Ammon's horn (tissue), 1 donor: ENCODE measurements around the gene SPAG16.
"Not testable (repeated sequence)": the region's sequence is repeated elsewhere in the genome, so short reads cannot be mapped to it uniquely, and the experiment has no call there.

ENCODE experiments used
- DNase-seq: peaks from one replicate; pipeline ENCODE4 v3.0.0-alpha.2; 2016; ENCODE audit warnings: low spot score

The SPAG16 gene

GRCh38 chr2:213703406-213704098 is 419.3 kb downstream of the SPAG16 start:
- DNase-seq, result peak; percentile 3

- DNase-seq, result no peak
Observed at GRCh38 chr2:213710164-213710563, 425.9 kb downstream of the SPAG16 start.

GRCh38 chr2:213718411-213718810 is 434.1 kb downstream of the SPAG16 start:
- DNase-seq, result not testable (repeated sequence)

- no peak for DNase-seq
Observed at GRCh38 chr2:213722565-213722964, 438.3 kb downstream of the SPAG16 start.

DNA sequence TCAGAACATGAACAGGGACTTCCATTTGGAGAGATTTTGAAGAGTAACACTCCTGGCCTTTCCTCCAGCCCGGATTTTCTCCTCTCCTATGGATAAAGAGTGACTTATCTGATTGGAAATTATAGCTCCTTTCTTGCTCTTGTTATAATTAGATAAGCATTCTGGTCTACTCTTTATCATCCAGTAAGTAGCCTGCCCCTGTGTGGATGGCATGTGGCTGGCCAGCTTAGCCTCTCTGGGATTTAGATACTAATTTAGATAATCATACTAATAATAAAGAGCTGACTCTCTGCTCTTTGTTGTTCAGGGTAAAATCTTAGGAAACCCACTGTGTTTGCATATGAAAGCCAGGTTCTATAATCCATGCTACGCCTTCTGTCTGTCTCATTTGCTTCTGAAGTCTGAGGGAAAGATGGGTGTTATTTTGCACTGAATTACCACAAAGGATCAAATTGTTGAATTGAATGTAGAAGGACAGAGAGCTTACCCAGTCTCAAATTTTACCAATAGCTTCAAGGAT is 438.8 kb downstream of the SPAG16 start:
- no peak for DNase-seq

DNA sequence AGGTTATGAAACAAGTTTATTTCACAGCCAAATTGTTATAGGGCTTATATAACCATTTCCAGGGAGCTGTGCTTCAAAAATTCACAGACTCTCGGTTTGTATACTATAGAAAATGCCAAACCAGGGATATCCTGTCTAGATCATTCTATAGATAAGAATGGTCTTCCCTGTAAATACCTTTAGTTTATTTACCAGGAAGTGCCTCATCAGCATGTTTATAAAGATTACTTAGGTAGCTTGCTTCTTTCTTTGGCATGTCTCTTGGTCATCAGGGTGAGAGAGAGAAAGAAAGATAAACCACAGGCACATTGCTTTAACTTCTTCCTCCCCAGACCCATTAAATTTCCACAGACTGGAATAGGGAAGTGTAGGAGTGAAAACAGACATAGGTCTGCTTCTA is 439.4 kb downstream of the SPAG16 start:
- no peak for DNase-seq

GRCh38 chr2:213726101-213726500 is 441.8 kb downstream of the SPAG16 start:
- DNase-seq, result no peak

GRCh38 chr2:213733893-213734292 is 449.6 kb downstream of the SPAG16 start:
- DNase-seq, result no peak

GRCh38 chr2:213740453-213740852 is 456.2 kb downstream of the SPAG16 start:
- no peak for DNase-seq

- no peak for DNase-seq
Observed at GRCh38 chr2:213751446-213751845, 467.2 kb downstream of the SPAG16 start.

- DNase-seq, result no peak
Observed at GRCh38 chr2:213752575-213752974, 468.3 kb downstream of the SPAG16 start.

GRCh38 chr2:213757525-213757924 is 473.3 kb downstream of the SPAG16 start:
- DNase-seq, result no peak

DNA sequence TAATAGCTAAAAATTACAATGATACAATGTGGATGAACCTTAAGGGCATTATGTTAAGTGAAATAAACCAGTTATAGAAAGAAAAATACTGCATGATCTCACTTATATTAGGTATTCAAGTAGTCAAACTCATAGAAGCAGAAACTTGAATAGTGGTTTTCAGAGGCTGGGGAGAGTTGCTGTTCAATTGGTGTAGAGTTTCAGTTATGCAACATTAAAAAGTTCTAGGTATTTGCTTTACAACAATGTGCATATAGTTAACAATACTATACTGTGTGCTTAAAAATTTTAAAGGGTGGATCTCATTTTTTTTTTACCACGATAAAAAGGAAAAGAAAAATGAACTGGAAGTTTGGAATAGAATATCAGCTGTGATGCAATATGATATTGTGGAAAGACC is 479.1 kb downstream of the SPAG16 start:
- DNase-seq, result no peak

DNA sequence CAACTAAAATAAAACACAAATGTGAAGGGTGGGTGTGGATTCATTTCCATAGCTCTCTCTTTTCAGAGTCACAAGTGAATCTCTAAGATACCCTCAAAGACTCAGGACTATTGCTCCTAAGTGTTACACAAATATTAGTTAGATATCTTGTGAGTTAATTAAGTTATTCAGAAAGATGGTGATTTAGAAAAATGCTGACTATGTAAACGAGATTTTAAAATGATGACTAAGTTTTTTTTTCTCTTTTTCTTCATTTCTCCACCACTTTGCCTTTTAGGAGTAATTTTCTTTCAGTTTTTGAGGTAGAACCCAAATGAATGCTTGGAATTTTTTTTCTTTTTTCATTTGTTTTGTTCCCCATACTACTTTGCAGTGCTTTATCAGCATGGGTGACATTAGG is 479.7 kb downstream of the SPAG16 start:
- no peak for DNase-seq

DNA sequence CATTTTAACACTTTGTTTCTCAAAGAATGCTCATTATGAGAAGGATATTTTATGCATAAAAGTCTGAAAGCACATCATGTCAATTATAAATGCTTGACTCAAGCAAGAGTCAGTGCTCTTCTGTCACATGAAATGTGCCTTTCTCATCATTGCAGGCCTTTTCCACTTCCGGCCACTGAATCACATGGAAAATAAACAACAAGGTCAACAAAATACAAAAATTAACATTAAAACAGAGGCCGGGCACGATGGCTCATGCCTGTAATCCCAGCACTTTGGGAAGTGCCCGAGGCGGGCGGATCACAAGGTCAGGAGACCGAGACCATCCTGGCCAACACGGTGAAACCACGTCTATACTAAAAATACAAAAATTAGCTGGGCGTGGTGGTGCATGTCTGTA is 480.6 kb downstream of the SPAG16 start:
- DNase-seq, result no peak

- DNase-seq, result no peak
Observed at GRCh38 chr2:213766062-213766461, 481.8 kb downstream of the SPAG16 start.

DNA sequence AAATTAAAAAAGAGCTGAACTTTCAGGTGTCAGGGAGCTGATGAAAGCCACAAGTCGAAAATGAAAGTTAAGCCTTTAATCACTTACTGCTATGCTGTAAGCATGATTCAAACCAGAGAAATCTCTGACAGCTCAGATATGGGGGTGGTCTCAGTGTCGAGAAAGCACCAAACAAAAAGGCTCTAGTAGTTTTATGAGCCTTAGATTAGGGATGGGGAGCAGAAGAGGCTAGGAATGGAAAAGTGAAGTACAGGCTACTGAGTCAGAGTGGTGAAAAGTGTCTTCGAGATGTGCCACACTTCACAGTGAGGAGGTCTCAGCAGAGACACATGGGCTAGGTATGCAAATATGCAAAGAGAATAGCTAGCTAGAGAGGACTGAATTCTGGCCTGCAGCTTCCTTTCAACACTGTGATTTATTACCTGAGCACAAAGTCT is 482.2 kb downstream of the SPAG16 start:
- no peak for DNase-seq

- DNase-seq, result no peak
Observed at GRCh38 chr2:213787869-213788268, 503.6 kb downstream of the SPAG16 start.

DNA sequence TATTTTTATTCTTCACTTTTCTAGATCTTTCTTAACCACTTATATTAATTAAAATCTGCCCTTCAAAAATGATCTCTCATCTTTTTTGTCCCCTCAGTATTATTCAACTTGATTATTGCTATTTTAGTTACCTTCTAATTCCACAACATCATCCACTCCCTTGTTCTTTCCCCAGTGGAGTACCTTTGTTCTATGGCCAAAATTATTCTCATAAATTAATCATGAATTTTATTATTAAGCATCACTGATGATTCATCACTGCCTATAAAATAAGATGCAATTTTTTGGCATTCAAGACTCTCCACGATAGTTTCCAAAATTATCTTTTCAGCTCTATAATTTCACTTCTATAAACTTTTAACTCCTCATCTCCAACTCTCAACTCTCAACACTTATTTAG is 505.7 kb downstream of the SPAG16 start:
- no peak for DNase-seq

DNA sequence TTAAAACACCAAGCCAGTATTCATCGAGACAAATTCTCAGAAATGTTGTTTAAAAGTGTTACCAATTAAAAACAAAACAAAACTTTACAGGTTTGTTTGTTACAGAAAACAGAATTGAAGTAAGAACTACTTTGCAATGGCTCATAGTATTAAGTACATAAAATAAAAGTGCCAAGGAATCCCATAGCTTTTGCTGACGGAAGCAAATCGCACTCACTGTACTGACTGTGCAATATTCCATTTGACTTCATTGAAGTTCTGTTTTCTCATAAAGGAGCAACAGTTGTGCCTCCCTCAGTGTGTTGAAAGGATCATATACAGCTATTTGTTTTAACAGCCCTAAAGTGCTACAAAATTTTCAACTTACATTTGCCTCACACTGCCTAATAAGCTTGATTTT is 507.8 kb downstream of the SPAG16 start:
- DNase-seq, result no peak

DNA sequence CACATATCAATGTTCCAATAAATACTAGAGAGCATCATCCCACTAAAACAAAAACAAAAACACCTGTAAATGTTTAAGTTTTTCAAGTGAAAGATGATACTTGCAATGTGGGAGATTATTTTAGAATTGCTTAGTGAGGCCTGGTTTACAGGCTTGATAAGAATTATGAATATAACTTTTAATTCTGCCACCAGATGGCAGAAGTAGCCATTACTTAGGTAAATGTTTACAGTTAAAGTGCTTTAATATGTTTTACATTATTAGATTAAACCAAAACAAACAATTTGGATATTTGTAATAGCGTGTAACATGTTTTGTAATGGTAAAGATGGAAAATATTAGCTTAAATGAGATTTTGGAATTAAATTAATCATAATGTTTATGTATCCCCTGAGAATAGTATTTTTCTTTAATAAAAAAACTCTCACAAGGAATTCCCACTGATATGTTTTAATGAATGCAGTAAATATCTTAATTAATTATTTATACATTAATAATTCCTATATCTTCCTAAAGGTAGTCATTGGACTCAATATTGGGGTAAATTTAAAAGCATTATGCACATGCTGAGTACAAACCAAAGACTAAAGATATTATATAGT is 522.0 kb downstream of the SPAG16 start:
- peak; percentile 9 for DNase-seq

DNA sequence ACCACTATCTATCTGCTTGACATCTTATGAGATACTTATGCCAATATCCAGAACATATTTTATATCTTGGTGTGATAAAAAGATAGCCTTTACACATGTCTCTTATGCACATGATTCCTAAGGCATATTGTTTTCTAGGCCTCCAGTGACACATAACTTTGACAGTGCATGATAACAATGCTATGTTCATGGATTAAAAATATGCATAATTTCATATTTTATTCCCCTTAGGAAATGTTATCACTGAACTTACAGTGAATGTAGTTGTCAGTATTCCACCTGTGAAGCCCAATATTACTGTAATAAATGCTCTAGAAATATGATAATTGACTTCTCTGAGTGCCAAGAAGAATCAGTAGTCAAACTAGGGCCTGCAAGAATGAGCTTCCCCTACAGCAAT is 532.3 kb downstream of the SPAG16 start:
- DNase-seq, result no peak

DNA sequence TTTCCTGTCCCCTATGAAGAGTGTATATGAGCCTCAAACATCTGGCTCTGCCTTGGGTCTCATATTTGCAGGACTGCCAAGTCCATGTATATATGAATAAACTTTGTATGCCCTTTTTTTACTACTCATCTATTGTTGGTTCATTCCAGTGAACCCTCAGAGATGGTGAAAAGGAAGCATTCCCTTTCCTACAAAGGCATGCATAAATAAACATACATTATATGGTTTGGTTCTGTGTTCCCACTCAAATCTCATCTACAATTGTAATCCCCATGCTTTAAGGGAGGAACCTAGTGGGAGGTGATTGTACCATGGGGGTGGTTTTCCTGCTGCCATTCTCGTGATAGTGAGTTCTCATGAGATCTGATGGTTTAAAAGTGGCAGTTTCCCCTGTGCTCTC is 534.2 kb downstream of the SPAG16 start:
- no peak for DNase-seq

DNA sequence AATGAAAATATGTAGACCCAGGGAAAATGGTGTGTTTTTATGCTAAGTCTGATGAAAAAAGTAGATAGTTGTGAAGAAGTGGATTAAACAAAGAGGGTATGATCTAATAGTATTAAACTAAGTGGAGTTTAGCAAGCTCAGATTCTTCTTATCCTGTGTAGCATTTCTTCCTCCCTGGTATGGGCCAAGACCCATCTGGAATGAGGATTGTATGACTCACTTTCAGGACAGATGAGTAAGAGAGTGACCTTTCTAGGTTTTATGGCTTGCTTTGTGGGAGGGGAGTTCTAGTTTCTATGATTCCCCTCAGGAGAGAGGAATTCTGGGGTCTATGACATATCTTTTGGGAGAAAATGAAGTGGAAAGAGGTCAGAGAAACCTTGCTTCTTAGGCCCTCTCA is 550.1 kb downstream of the SPAG16 start:
- no peak for DNase-seq
